ENCODE results near the gene CRB1.

The CRB1 gene

GRCh38 chr1:197496722-197497121 is 228.7 kb downstream of the CRB1 start:
- TF ChIP-seq RARB (CRISPR knock-in tag; IDR thresholded peaks at IDR 0.05): no peak
- no peak for TF ChIP-seq ZFP3 (CRISPR knock-in tag; IDR thresholded peaks at IDR 0.05)
- TF ChIP-seq ISL1 (CRISPR knock-in tag; IDR thresholded peaks at IDR 0.05): no peak
- TF ChIP-seq OSR1 (CRISPR knock-in tag; IDR thresholded peaks at IDR 0.05): no peak
- no peak for TF ChIP-seq ARNTL (CRISPR knock-in tag; IDR thresholded peaks at IDR 0.05; ENCODE audit: borderline replicate concordance, low read depth)
- TF ChIP-seq CSDC2 (CRISPR knock-in tag; IDR thresholded peaks at IDR 0.05): no peak
- no peak for TF ChIP-seq TSHZ2 (CRISPR knock-in tag; IDR thresholded peaks at IDR 0.05)
- TF ChIP-seq PATZ1 (CRISPR knock-in tag; IDR thresholded peaks at IDR 0.05; ENCODE audit: borderline replicate concordance): no peak
- TF ChIP-seq ZNF70 (CRISPR knock-in tag; IDR thresholded peaks at IDR 0.05): no peak
- TF ChIP-seq POU6F1 (CRISPR knock-in tag; IDR thresholded peaks at IDR 0.05; ENCODE audit: borderline replicate concordance, low read depth): no peak
- no peak for TF ChIP-seq ZC3H10 (CRISPR knock-in tag; IDR thresholded peaks at IDR 0.05)
- no peak for TF ChIP-seq TCF4 (CRISPR knock-in tag; IDR thresholded peaks at IDR 0.05; ENCODE audit: borderline replicate concordance)
- TF ChIP-seq ZFP30 (CRISPR knock-in tag; IDR thresholded peaks at IDR 0.05): no peak
- TF ChIP-seq CREB5 (CRISPR knock-in tag; IDR thresholded peaks at IDR 0.05; ENCODE audit: low read depth): no peak
- ATAC-seq: no peak

- no peak for ATAC-seq
- no peak for TF ChIP-seq ISL1 (CRISPR knock-in tag; IDR thresholded peaks at IDR 0.05)
- no peak for TF ChIP-seq POU6F1 (CRISPR knock-in tag; IDR thresholded peaks at IDR 0.05; ENCODE audit: borderline replicate concordance, low read depth)
- no peak for TF ChIP-seq CSDC2 (CRISPR knock-in tag; IDR thresholded peaks at IDR 0.05)
- TF ChIP-seq ZNF70 (CRISPR knock-in tag; IDR thresholded peaks at IDR 0.05): no peak
- TF ChIP-seq TCF4 (CRISPR knock-in tag; IDR thresholded peaks at IDR 0.05; ENCODE audit: borderline replicate concordance): no peak
- TF ChIP-seq PATZ1 (CRISPR knock-in tag; IDR thresholded peaks at IDR 0.05; ENCODE audit: borderline replicate concordance): no peak
- TF ChIP-seq, protein P1, sequence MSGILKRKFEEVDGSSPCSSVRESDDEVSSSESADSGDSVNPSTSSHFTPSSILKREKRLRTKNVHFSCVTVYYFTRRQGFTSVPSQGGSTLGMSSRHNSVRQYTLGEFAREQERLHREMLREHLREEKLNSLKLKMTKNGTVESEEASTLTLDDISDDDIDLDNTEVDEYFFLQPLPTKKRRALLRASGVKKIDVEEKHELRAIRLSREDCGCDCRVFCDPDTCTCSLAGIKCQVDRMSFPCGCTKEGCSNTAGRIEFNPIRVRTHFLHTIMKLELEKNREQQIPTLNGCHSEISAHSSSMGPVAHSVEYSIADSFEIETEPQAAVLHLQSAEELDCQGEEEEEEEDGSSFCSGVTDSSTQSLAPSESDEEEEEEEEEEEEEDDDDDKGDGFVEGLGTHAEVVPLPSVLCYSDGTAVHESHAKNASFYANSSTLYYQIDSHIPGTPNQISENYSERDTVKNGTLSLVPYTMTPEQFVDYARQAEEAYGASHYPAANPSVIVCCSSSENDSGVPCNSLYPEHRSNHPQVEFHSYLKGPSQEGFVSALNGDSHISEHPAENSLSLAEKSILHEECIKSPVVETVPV (CRISPR knock-in tag; IDR thresholded peaks at IDR 0.05): no peak
- no peak for TF ChIP-seq ZFP30 (CRISPR knock-in tag; IDR thresholded peaks at IDR 0.05)
- no peak for TF ChIP-seq CREB5 (CRISPR knock-in tag; IDR thresholded peaks at IDR 0.05; ENCODE audit: low read depth)
- TF ChIP-seq ZNF8 (CRISPR knock-in tag; IDR thresholded peaks at IDR 0.05): no peak
- no peak for TF ChIP-seq ZNF565 (CRISPR knock-in tag; conservative IDR thresholded peaks at IDR 0.05; ENCODE audit: low read depth)
- no peak for TF ChIP-seq RARB (CRISPR knock-in tag; IDR thresholded peaks at IDR 0.05)
- no peak for TF ChIP-seq TSHZ2 (CRISPR knock-in tag; IDR thresholded peaks at IDR 0.05)
- no peak for TF ChIP-seq OSR1 (CRISPR knock-in tag; IDR thresholded peaks at IDR 0.05)
- TF ChIP-seq TOX (CRISPR knock-in tag; IDR thresholded peaks at IDR 0.05; ENCODE audit: borderline replicate concordance): no peak
- TF ChIP-seq ARNTL (CRISPR knock-in tag; IDR thresholded peaks at IDR 0.05; ENCODE audit: borderline replicate concordance, low read depth): no peak
Measured at GRCh38 chr1:197510691-197511378, 242.8 kb downstream of the CRB1 start.

All from SK-N-SH treated with all-trans-retinoic acid at 6 μM for 48 hours (cell line).